GM23338 (cell line): ENCODE data around the gene NCOA7. TPM values are rescaled to one million over a fixed set of nuclear protein-coding genes. Genes with fewer than 3 reads are reported as not detected.

ENCODE experiments used
- ATAC-seq: fragments of 200-7000 bp; cut with Tn5 transposase; 3 replicates; pipeline ENCODE4 v1.9.1; 2020
- DNase-seq: peaks from one replicate; pipeline ENCODE4 v3.0.0-alpha.2; 2015; ENCODE audit warnings: low spot score
- H2AFZ ChIP-seq: fragments of 200-600 bp; sonication (generic); 2 replicates; pipeline ENCODE4 v1.8.0; 2016; ENCODE audit warnings: antibody characterized with exemption, mild to moderate bottlenecking, moderate library complexity
- H3F3A ChIP-seq: fragments of 200-600 bp; sonication (generic); replicated peaks from 2 replicates; pipeline ENCODE4 v1.8.0; 2017; ENCODE audit warnings: antibody characterized with exemption, mixed run types, low read depth
- H3K27ac ChIP-seq: fragments of 200-600 bp; sonication (generic); 2 replicates; pipeline ENCODE4 v1.6.1; 2016; ENCODE audit warnings: low read depth
- H3K27me3 ChIP-seq: fragments of 200-600 bp; sonication (generic); 2 replicates; pipeline ENCODE4 v1.8.0; 2016; ENCODE audit warnings: mild to moderate bottlenecking, mixed run types, moderate library complexity; ENCODE audit not compliant: insufficient read depth
- H3K36me3 ChIP-seq: fragments of 200-600 bp; sonication (generic); 2 replicates; pipeline ENCODE4 v1.8.0; 2016; ENCODE audit warnings: mild to moderate bottlenecking; ENCODE audit not compliant: insufficient read depth
- H3K4me1 ChIP-seq: fragments of 200-600 bp; sonication (generic); 2 replicates; pipeline ENCODE4 v1.8.0; 2016; ENCODE audit warnings: mild to moderate bottlenecking, moderate library complexity; ENCODE audit not compliant: insufficient read depth
- H3K4me2 ChIP-seq: fragments of 200-600 bp; sonication (generic); 2 replicates; pipeline ENCODE4 v1.7.1; 2017; ENCODE audit warnings: mixed run types
- H3K4me3 ChIP-seq: fragments of 200-600 bp; sonication (generic); 2 replicates; pipeline ENCODE4 v1.6.1; 2016; ENCODE audit warnings: mixed run types
- H3K79me2 ChIP-seq: fragments of 200-600 bp; sonication (generic); replicated peaks from 2 replicates; pipeline ENCODE4 v1.8.0; 2017; ENCODE audit warnings: mild to moderate bottlenecking; ENCODE audit not compliant: insufficient read depth
- H3K9me2 ChIP-seq: fragments of 200-600 bp; sonication (generic); 2 replicates; pipeline ENCODE4 v1.8.0; 2017; ENCODE audit not compliant: insufficient read depth
- H4K20me1 ChIP-seq: fragments of 200-600 bp; sonication (generic); replicated peaks from 2 replicates; pipeline ENCODE4 v1.8.0; 2017; ENCODE audit warnings: mild to moderate bottlenecking; ENCODE audit not compliant: insufficient read depth
- H3K27ac Mint-ChIP-seq: 2 replicates; pipeline ENCODE4 v1.8.0; 2020; ENCODE audit warnings: inconsistent platforms, mild to moderate bottlenecking, moderate library complexity, mixed read lengths
- H3K27me3 Mint-ChIP-seq: 3 replicates; pipeline ENCODE4 v1.8.0; 2022; ENCODE audit warnings: low read depth, mild to moderate bottlenecking, moderate library complexity, mixed read lengths, inconsistent platforms; ENCODE audit not compliant: insufficient read depth, poor library complexity
- H3K36me3 Mint-ChIP-seq: 3 replicates; pipeline ENCODE4 v1.8.0; 2021; ENCODE audit warnings: low read depth, mild to moderate bottlenecking, inconsistent platforms, moderate library complexity, mixed read lengths
- H3K4me1 Mint-ChIP-seq: 3 replicates; pipeline ENCODE4 v1.8.0; 2020; ENCODE audit warnings: mild to moderate bottlenecking, inconsistent platforms, mixed read lengths
- H3K4me3 Mint-ChIP-seq: 3 replicates; pipeline ENCODE4 v1.8.0; 2021; ENCODE audit warnings: moderate library complexity, mild to moderate bottlenecking, inconsistent platforms, mixed read lengths
- H3K9me3 Mint-ChIP-seq: 3 replicates; pipeline ENCODE4 v1.8.0; 2020; ENCODE audit warnings: moderate library complexity, mild to moderate bottlenecking, inconsistent platforms, mixed read lengths
- CREB1 ChIP-seq: fragments of 250-450 bp; sonication (Bioruptor Pico); IDR thresholded peaks from 2 replicates; pipeline ENCODE4 v1.5.0; 2020; ENCODE audit warnings: low read depth, mild to moderate bottlenecking, moderate library complexity
- EZH2 ChIP-seq: fragments of 200-600 bp; sonication (generic); IDR thresholded peaks from one replicate; pipeline ENCODE4 v1.8.0; 2017; ENCODE audit warnings: antibody characterized with exemption, mild to moderate bottlenecking, low read depth; ENCODE audit not compliant: unreplicated experiment
- EZH2phosphoT487 ChIP-seq: fragments of 200-600 bp; sonication (generic); IDR thresholded peaks from one replicate; pipeline ENCODE4 v1.8.1; 2018; ENCODE audit warnings: antibody characterized with exemption; ENCODE audit not compliant: unreplicated experiment
- NANOG ChIP-seq: IDR thresholded peaks from 2 replicates; pipeline ENCODE4 v1.6.1; 2016; ENCODE audit warnings: antibody characterized with exemption, borderline replicate concordance
- REST ChIP-seq: IDR thresholded peaks from one replicate; pipeline ENCODE4 v1.6.1; 2018; ENCODE audit warnings: antibody characterized with exemption; ENCODE audit not compliant: unreplicated experiment
- STAT1 ChIP-seq: IDR thresholded peaks from one replicate; pipeline ENCODE4 v1.6.1; 2016; ENCODE audit warnings: antibody characterized with exemption; ENCODE audit not compliant: unreplicated experiment
- ZNF114 ChIP-seq: fragments of 250-450 bp; sonication (Bioruptor Pico); IDR thresholded peaks from 2 replicates; pipeline ENCODE4 v1.5.0; 2020; ENCODE audit warnings: mild to moderate bottlenecking, moderate library complexity
- ZNF331 ChIP-seq: fragments of 250-450 bp; sonication (Bioruptor Pico); IDR thresholded peaks from 2 replicates; pipeline ENCODE4 v1.5.0; 2020; ENCODE audit warnings: low read depth, mild to moderate bottlenecking, moderate library complexity
- polyA plus RNA-seq: library from polyadenylated mRNA; unstranded; fragments of >200 nt; fragmentation: Nextera tagmentation; extraction: Ambion mirVana; gene quantifications from 2 replicates; pipeline ENCODE4 v1.2.1, GENCODE V29; 2016
- total RNA-seq: library from RNA; depleted of rRNA; stranded (reverse); fragments of >200 nt; shearing (Covaris generic); gene quantifications from 2 replicates; pipeline ENCODE4 v1.2.3, GENCODE V29; 2014
- TF ChIP-seq, protein P1 (sequence below), 2 experiments: fragments of 200-600 bp in 1 of 2; sonication (generic) in 1 of 2; conservative IDR thresholded peaks; 2 replicates each; pipeline versions ENCODE4 v1.5.1 to v1.6.1; 2016 to 2017; ENCODE audit warnings: antibody characterized with exemption in 2 of 2, low read depth in 2 of 2, mild to moderate bottlenecking in 2 of 2, moderate library complexity in 1 of 2
- TF ChIP-seq, protein P2 (sequence below): IDR thresholded peaks from 2 replicates; pipeline ENCODE4 v1.6.1; 2016; ENCODE audit warnings: antibody characterized with exemption

Gene NCOA7
- total and polyA plus RNA-seq, 2 experiments from 2014 or later, result 9.3 to 15.7 TPM

- no peak for TF ChIP-seq CREB1
Observed at GRCh38 chr6:125904871-125905270, 114.1 kb downstream of the NCOA7 start (continued).

DNA sequence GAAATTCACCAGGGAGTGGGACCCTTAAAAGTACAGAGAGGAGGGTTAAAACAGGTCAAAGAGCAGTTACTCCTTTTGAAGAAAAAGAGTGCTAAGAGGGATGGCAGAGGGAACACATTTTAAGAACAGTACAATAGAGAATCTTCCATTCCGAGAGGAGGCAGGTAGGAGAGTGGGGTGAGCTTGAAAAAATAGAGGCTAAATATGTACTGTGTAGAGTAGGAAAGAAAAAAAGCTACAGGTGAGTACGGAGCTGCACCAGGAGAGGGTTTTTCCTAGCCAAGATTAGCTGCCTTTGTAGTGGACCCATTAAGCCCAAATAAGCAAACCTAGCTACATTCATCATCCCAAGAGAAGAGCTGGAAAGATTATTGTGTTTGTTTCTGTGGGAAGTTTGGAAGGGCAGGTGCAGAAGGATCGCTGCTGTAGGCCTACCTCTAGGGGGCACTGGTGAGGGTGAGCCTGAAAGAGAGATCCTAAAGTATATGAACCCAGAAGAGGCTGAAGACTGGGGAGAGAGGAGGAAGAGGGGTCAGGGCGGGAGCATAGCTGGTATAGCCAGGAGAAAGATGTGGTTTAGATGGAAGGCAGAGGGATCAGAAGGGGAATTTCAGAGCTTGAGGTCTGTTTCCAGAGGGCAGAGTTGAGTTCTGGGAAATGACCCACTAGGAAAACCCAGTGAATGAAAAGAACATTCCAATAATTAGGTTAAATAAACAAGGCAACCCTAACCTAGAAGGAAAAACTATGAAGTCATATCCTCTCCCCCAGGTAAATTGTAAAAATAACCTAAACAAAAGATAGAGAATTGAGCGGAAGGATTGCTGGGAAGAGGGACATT, 115.6 kb downstream of the NCOA7 start:
- Histone ChIP-seq H3K9me2 (no peaks in the 10 kb centered on the region), H3K79me2 (no peaks in the 10 kb centered on the region), H3K4me3 (no peak overlapping the region), H3K4me2 (no peak overlapping the region), H2AFZ (no peak overlapping the region), H3K36me3 (no peaks in the 10 kb centered on the region), H3K4me1 (no peaks in the 10 kb centered on the region), H3K27ac (no peak overlapping the region), H3F3A (0 out of 2 replicates have a peak, but pooled peaks cover 3% of the 10 kb centered on the region), H4K20me1 (no peaks in the 10 kb centered on the region), H3K27me3 (no peaks in the 10 kb centered on the region)
- H3K36me3 Mint-ChIP-seq, result no peaks in the 10 kb centered on the region
- TF ChIP-seq, protein P1, sequence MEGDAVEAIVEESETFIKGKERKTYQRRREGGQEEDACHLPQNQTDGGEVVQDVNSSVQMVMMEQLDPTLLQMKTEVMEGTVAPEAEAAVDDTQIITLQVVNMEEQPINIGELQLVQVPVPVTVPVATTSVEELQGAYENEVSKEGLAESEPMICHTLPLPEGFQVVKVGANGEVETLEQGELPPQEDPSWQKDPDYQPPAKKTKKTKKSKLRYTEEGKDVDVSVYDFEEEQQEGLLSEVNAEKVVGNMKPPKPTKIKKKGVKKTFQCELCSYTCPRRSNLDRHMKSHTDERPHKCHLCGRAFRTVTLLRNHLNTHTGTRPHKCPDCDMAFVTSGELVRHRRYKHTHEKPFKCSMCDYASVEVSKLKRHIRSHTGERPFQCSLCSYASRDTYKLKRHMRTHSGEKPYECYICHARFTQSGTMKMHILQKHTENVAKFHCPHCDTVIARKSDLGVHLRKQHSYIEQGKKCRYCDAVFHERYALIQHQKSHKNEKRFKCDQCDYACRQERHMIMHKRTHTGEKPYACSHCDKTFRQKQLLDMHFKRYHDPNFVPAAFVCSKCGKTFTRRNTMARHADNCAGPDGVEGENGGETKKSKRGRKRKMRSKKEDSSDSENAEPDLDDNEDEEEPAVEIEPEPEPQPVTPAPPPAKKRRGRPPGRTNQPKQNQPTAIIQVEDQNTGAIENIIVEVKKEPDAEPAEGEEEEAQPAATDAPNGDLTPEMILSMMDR (conservative IDR thresholded peaks at IDR 0.05; ENCODE audit: low read depth in 2 of 2), result peak; percentile 89 to 97
- TF ChIP-seq NANOG, result no peak
- DNase-seq, result peak; percentile 89
- peaks cover 3% of the 10 kb centered on the region for H3K27me3 Mint-ChIP-seq
- H3K4me1 Mint-ChIP-seq, result peaks cover 8% of the 10 kb centered on the region; the same call in 2 of the 3 replicates
- ATAC-seq, result peak; percentile 99
- H3K27ac Mint-ChIP-seq, result no peak overlapping the region; the same call in 1 of the 2 replicates
- H3K9me3 Mint-ChIP-seq, result no peaks in the 10 kb centered on the region
- no peak overlapping the region for H3K4me3 Mint-ChIP-seq

DNA sequence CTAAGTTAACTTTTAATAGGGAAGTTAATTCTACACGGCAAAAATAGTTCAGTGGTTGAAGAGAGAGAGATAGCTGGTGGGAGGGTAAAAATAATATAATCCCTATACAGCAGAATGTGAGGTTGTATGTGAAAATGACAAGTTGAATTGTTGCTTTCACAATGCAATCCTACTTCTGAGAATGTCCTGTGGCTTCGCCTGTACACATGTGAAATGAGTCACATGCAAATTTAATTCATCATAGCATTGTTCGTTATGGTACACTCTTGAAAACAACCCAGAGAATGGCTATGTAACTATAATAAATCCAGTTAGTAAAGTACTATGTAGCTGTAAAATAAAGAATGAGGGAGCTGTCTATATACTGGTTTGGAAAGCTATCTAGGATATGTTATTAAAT, 119.8 kb downstream of the NCOA7 start:
- H3K4me3 Mint-ChIP-seq, result no peak overlapping the region
- Histone ChIP-seq H4K20me1 (no peaks in the 10 kb centered on the region), H3K4me3 (no peak overlapping the region), H3K27ac (no peak overlapping the region), H3K27me3 (no peaks in the 10 kb centered on the region), H3F3A (0 out of 2 replicates have a peak, but pooled peaks cover 3% of the 10 kb centered on the region), H3K4me1 (no peaks in the 10 kb centered on the region), H3K4me2 (no peak overlapping the region), H3K79me2 (no peaks in the 10 kb centered on the region), H3K9me2 (no peaks in the 10 kb centered on the region), H2AFZ (no peak overlapping the region), H3K36me3 (no peaks in the 10 kb centered on the region)
- peaks cover 8% of the 10 kb centered on the region; the same call in 1 of the 3 replicates for H3K4me1 Mint-ChIP-seq
- no peak overlapping the region for H3K27ac Mint-ChIP-seq
- no peaks in the 10 kb centered on the region for H3K27me3 Mint-ChIP-seq
- H3K9me3 Mint-ChIP-seq, result no peaks in the 10 kb centered on the region
- DNase-seq (no peak), ATAC-seq (no peak)
- H3K36me3 Mint-ChIP-seq, result no peaks in the 10 kb centered on the region
- TF ChIP-seq REST (no peak), CREB1 (no peak), EZH2phosphoT487 (no peak), ZNF114 (no peak), ZNF331 (no peak), EZH2 (no peak), STAT1 (no peak)
- TF ChIP-seq, protein P1 (conservative IDR thresholded peaks at IDR 0.05; ENCODE audit: low read depth in 2 of 2), result no peak
- TF ChIP-seq, protein P2, sequence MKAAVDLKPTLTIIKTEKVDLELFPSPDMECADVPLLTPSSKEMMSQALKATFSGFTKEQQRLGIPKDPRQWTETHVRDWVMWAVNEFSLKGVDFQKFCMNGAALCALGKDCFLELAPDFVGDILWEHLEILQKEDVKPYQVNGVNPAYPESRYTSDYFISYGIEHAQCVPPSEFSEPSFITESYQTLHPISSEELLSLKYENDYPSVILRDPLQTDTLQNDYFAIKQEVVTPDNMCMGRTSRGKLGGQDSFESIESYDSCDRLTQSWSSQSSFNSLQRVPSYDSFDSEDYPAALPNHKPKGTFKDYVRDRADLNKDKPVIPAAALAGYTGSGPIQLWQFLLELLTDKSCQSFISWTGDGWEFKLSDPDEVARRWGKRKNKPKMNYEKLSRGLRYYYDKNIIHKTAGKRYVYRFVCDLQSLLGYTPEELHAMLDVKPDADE, result no peak
